ENCODE measurements around the gene CMIP. TPM values are rescaled to one million over a fixed set of nuclear protein-coding genes. Genes with fewer than 3 reads are reported as not detected.

The CMIP gene
- total RNA-seq, 5 donors from 2014 or later (not counting 1 experiment from before 2014, with no cell fraction given): 39.8 to 55.9 (median 42.6) TPM

- H3K4me3 ChIP-seq (ENCODE audit: control insufficient read depth in 1 of 2, extremely low read depth in 1 of 2, low read length in 1 of 2): no peak overlapping the region
- WGBS (ENCODE audit: insufficient coverage): 100% methylated on average over 1 of the region's 5 CpGs
- DNase-seq (no peak), ATAC-seq (replicated peaks in 1 of 4) (no peak)
- H3K27ac Mint-ChIP-seq: peak overlapping the region in 1 of 2 donors; percentile 52
- no peaks in the 10 kb centered on the region for H3K9me3 ChIP-seq
- no peaks in the 10 kb centered on the region for H3K36me3 ChIP-seq (ENCODE audit: control insufficient read depth in 2 of 2, extremely low read depth in 1 of 2, insufficient read depth in 1 of 2, low read length in 1 of 2)
- CTCF ChIA-PET: no interaction called here
- H3K9me3 Mint-ChIP-seq: no peaks in the 10 kb centered on the region
- H3K27me3 Mint-ChIP-seq: no peaks in the 10 kb centered on the region
- H3K27ac ChIP-seq (ENCODE audit: low read length): no peak overlapping the region
- no peaks in the 10 kb centered on the region for H3K27me3 ChIP-seq (replicated peaks in 1 of 2; ENCODE audit: control insufficient read depth in 2 of 2, extremely low read depth in 1 of 2, insufficient read depth in 2 of 2, low read length in 1 of 2)
- H3K4me1 ChIP-seq (ENCODE audit: control insufficient read depth in 1 of 2, extremely low read depth in 1 of 2, insufficient read depth in 2 of 2, low read length in 2 of 2): peaks cover 0 to 5% of the 10 kb centered on the region in 2 experiments
- POLR2A ChIA-PET: no interaction called here
- no peak overlapping the region for H3K4me3 Mint-ChIP-seq
- H3K4me1 Mint-ChIP-seq: peaks cover 22 to 43% (median 25%) of the 10 kb centered on the region in 3 donors
- H3K36me3 Mint-ChIP-seq: peaks cover 16% of the 10 kb centered on the region
Observed at GRCh38 chr16:81590714-81591544, 146.3 kb downstream of the CMIP start.

DNA sequence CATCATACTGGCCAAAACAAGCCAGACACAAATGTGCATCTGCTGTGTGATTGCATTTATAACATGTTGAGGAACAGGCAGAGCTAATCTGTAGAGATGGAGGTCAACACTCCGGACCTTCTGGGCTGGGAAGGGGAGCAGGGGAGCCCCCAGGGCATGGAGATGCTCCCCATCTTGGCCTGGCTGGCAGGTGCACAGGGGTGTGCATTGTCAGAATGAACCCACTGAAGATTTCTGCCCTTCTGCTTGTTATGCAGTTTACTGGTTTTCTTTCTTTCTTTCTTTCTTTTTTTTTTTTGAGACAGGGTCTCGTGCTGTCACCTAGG is 146.9 kb downstream of the CMIP start:
- no peaks in the 10 kb centered on the region for H3K9me3 ChIP-seq
- no peaks in the 10 kb centered on the region for H3K27me3 ChIP-seq (replicated peaks in 1 of 2; ENCODE audit: control insufficient read depth in 2 of 2, extremely low read depth in 1 of 2, insufficient read depth in 2 of 2, low read length in 1 of 2)
- H3K4me1 Mint-ChIP-seq: peaks cover 23 to 39% (median 23%) of the 10 kb centered on the region in 3 donors
- no peak overlapping the region for H3K4me3 Mint-ChIP-seq
- ATAC-seq (replicated peaks in 1 of 4) (no peak), DNase-seq (no peak)
- H3K36me3 ChIP-seq (ENCODE audit: control insufficient read depth in 2 of 2, extremely low read depth in 1 of 2, insufficient read depth in 1 of 2, low read length in 1 of 2): no peaks in the 10 kb centered on the region
- H3K9me3 Mint-ChIP-seq: no peaks in the 10 kb centered on the region
- H3K27ac ChIP-seq (ENCODE audit: low read length): no peak overlapping the region
- peaks cover 16% of the 10 kb centered on the region for H3K36me3 Mint-ChIP-seq
- H3K27ac Mint-ChIP-seq: no peak overlapping the region
- CTCF ChIA-PET: no interaction called here
- POLR2A ChIA-PET: no interaction called here
- no peaks in the 10 kb centered on the region for H3K27me3 Mint-ChIP-seq
- 88% methylated on average over 1 of the region's 2 CpGs for WGBS (ENCODE audit: insufficient coverage)
- H3K4me1 ChIP-seq (ENCODE audit: control insufficient read depth in 1 of 2, extremely low read depth in 1 of 2, insufficient read depth in 2 of 2, low read length in 2 of 2): peaks cover 0 to 5% of the 10 kb centered on the region in 2 experiments
- no peak overlapping the region for H3K4me3 ChIP-seq (ENCODE audit: control insufficient read depth in 1 of 2, extremely low read depth in 1 of 2, low read length in 1 of 2)

DNA sequence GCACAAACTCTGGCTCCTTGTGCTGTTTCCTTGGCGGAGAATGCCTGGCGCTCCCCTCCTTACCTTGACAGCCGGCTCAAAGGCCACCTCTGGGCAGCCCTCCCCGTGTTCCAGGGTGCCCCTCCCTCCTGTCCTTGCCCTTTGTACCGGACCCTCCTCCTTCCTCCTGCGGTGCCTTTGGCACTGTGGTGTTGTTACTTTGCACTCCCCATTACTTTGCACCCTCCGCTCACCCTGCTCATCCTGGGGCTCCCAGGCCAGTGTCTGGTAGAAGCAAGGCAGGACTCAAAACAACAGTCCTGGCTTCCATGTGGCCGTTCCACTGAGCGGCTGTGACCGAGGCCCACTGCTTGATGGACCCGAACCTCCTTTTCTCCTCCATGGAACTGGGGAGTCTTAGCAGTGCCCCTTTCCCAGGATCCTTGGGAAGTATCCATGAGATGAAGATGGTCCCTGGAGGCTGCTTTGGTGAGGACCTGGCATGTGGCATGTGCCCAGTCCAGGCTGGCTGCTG is 147.8 kb downstream of the CMIP start:
- Histone ChIP-seq H3K27ac (ENCODE audit: low read length) (no peak overlapping the region), H3K4me3 (ENCODE audit: control insufficient read depth in 1 of 2, extremely low read depth in 1 of 2, low read length in 1 of 2) (no peak overlapping the region), H3K4me1 (ENCODE audit: control insufficient read depth in 1 of 2, extremely low read depth in 1 of 2, insufficient read depth in 2 of 2, low read length in 2 of 2) (peaks cover 0 to 5% of the 10 kb centered on the region in 2 experiments), H3K27me3 (replicated peaks in 1 of 2; ENCODE audit: control insufficient read depth in 2 of 2, extremely low read depth in 1 of 2, insufficient read depth in 2 of 2, low read length in 1 of 2) (no peaks in the 10 kb centered on the region), H3K36me3 (ENCODE audit: control insufficient read depth in 2 of 2, extremely low read depth in 1 of 2, insufficient read depth in 1 of 2, low read length in 1 of 2) (no peaks in the 10 kb centered on the region), H3K9me3 (no peaks in the 10 kb centered on the region)
- ChIA-PET POLR2A (no interaction called here), CTCF (no interaction called here)
- peaks cover 13% of the 10 kb centered on the region for H3K36me3 Mint-ChIP-seq
- no peak overlapping the region for H3K4me3 Mint-ChIP-seq
- no peak for ATAC-seq (replicated peaks in 1 of 4)
- H3K27me3 Mint-ChIP-seq: no peaks in the 10 kb centered on the region
- no peak for DNase-seq
- no peaks in the 10 kb centered on the region for H3K9me3 Mint-ChIP-seq
- 87% methylated on average over 9 of the region's 11 CpGs for WGBS (ENCODE audit: insufficient coverage)
- H3K27ac Mint-ChIP-seq: no peak overlapping the region
- H3K4me1 Mint-ChIP-seq: peaks cover 25 to 35% (median 28%) of the 10 kb centered on the region in 3 donors

GRCh38 chr16:81593481-81593880 is 148.9 kb downstream of the CMIP start:
- H3K27me3 ChIP-seq (replicated peaks in 1 of 2; ENCODE audit: control insufficient read depth in 2 of 2, extremely low read depth in 1 of 2, insufficient read depth in 2 of 2, low read length in 1 of 2): no peaks in the 10 kb centered on the region
- Mint-ChIP-seq H3K9me3 (no peaks in the 10 kb centered on the region), H3K4me3 (no peak overlapping the region), H3K27ac (no peak overlapping the region), H3K27me3 (no peaks in the 10 kb centered on the region), H3K4me1 (peaks cover 29 to 35% (median 29%) of the 10 kb centered on the region in 3 donors), H3K36me3 (peaks cover 14% of the 10 kb centered on the region)
- ChIA-PET POLR2A (no interaction called here), CTCF (no interaction called here)
- peaks cover 0 to 5% of the 10 kb centered on the region in 2 experiments for H3K4me1 ChIP-seq (ENCODE audit: control insufficient read depth in 1 of 2, extremely low read depth in 1 of 2, insufficient read depth in 2 of 2, low read length in 2 of 2)
- no peaks in the 10 kb centered on the region for H3K36me3 ChIP-seq (ENCODE audit: control insufficient read depth in 2 of 2, extremely low read depth in 1 of 2, insufficient read depth in 1 of 2, low read length in 1 of 2)
- ATAC-seq (replicated peaks in 1 of 4): no peak
- no peaks in the 10 kb centered on the region for H3K9me3 ChIP-seq
- no peak for DNase-seq
- H3K4me3 ChIP-seq (ENCODE audit: control insufficient read depth in 1 of 2, extremely low read depth in 1 of 2, low read length in 1 of 2): no peak overlapping the region
- 91% methylated on average over 6 of the region's 16 CpGs for WGBS (ENCODE audit: insufficient coverage)
- no peak overlapping the region for H3K27ac ChIP-seq (ENCODE audit: low read length)

GRCh38 chr16:81595629-81596292 is 151.2 kb downstream of the CMIP start:
- H3K4me1 ChIP-seq (ENCODE audit: control insufficient read depth in 1 of 2, extremely low read depth in 1 of 2, insufficient read depth in 2 of 2, low read length in 2 of 2): peaks cover 0 to 5% of the 10 kb centered on the region in 2 experiments
- Mint-ChIP-seq H3K9me3 (no peaks in the 10 kb centered on the region), H3K4me3 (no peak overlapping the region), H3K27ac (no peak overlapping the region), H3K4me1 (peaks cover 34 to 37% (median 36%) of the 10 kb centered on the region in 3 donors), H3K36me3 (peaks cover 6% of the 10 kb centered on the region), H3K27me3 (no peaks in the 10 kb centered on the region)
- no peak overlapping the region for H3K27ac ChIP-seq (ENCODE audit: low read length)
- H3K9me3 ChIP-seq: no peaks in the 10 kb centered on the region
- H3K36me3 ChIP-seq (ENCODE audit: control insufficient read depth in 2 of 2, extremely low read depth in 1 of 2, insufficient read depth in 1 of 2, low read length in 1 of 2): peaks cover 0 to 2% of the 10 kb centered on the region in 2 donors
- ATAC-seq (replicated peaks in 1 of 4) (no peak), DNase-seq (no peak)
- POLR2A ChIA-PET: no interaction called here
- CTCF ChIA-PET: interaction anchor here (0.7 kb wide), 2 partner anchors 12 to 26 kb away, joined by 4 to 5 read pairs; no protein-coding TSS in a partner anchor
- 80% methylated on average over 1 of the region's 9 CpGs for WGBS (ENCODE audit: insufficient coverage)
- no peaks in the 10 kb centered on the region for H3K27me3 ChIP-seq (replicated peaks in 1 of 2; ENCODE audit: control insufficient read depth in 2 of 2, extremely low read depth in 1 of 2, insufficient read depth in 2 of 2, low read length in 1 of 2)
- H3K4me3 ChIP-seq (ENCODE audit: control insufficient read depth in 1 of 2, extremely low read depth in 1 of 2, low read length in 1 of 2): no peak overlapping the region

GRCh38 chr16:81597079-81597658 is 152.6 kb downstream of the CMIP start:
- Histone ChIP-seq H3K4me1 (ENCODE audit: control insufficient read depth in 1 of 2, extremely low read depth in 1 of 2, insufficient read depth in 2 of 2, low read length in 2 of 2) (peaks cover 0 to 5% of the 10 kb centered on the region in 2 experiments), H3K9me3 (no peaks in the 10 kb centered on the region), H3K27ac (ENCODE audit: low read length) (no peak overlapping the region), H3K27me3 (replicated peaks in 1 of 2; ENCODE audit: control insufficient read depth in 2 of 2, extremely low read depth in 1 of 2, insufficient read depth in 2 of 2, low read length in 1 of 2) (no peaks in the 10 kb centered on the region), H3K36me3 (ENCODE audit: control insufficient read depth in 2 of 2, extremely low read depth in 1 of 2, insufficient read depth in 1 of 2, low read length in 1 of 2) (peaks cover 0 to 3% of the 10 kb centered on the region in 2 donors), H3K4me3 (ENCODE audit: control insufficient read depth in 1 of 2, extremely low read depth in 1 of 2, low read length in 1 of 2) (no peak overlapping the region)
- DNase-seq (no peak), ATAC-seq (replicated peaks in 1 of 4) (no peak)
- no peak overlapping the region for H3K27ac Mint-ChIP-seq
- H3K9me3 Mint-ChIP-seq: no peaks in the 10 kb centered on the region
- WGBS (ENCODE audit: insufficient coverage): 100% methylated on average over 2 of the region's 5 CpGs
- ChIA-PET POLR2A (interaction anchor here in 1 of 2 donors (0.7 kb wide), 1 partner anchor 151 kb away, joined by 4 read pairs; no protein-coding TSS in a partner anchor), CTCF (no interaction called here)
- peaks cover 30 to 32% (median 30%) of the 10 kb centered on the region in 3 donors for H3K4me1 Mint-ChIP-seq
- H3K36me3 Mint-ChIP-seq: peaks cover 6% of the 10 kb centered on the region
- no peaks in the 10 kb centered on the region for H3K27me3 Mint-ChIP-seq
- no peak overlapping the region for H3K4me3 Mint-ChIP-seq

Measured in T-cell (primary cell).